NB4 (cell line): ENCODE measurements around the gene RYR2.

Source experiments
- TF ChIP-seq, protein P1 (sequence below): IDR thresholded peaks from one replicate; pipeline ENCODE4 v1.5.1; 2012; ENCODE audit warnings: low read depth, low read length
- TF ChIP-seq, protein P2 (sequence below): IDR thresholded peaks from 2 replicates; pipeline ENCODE4 v1.6.1; 2011; ENCODE audit warnings: low read depth, low read length

DNA sequence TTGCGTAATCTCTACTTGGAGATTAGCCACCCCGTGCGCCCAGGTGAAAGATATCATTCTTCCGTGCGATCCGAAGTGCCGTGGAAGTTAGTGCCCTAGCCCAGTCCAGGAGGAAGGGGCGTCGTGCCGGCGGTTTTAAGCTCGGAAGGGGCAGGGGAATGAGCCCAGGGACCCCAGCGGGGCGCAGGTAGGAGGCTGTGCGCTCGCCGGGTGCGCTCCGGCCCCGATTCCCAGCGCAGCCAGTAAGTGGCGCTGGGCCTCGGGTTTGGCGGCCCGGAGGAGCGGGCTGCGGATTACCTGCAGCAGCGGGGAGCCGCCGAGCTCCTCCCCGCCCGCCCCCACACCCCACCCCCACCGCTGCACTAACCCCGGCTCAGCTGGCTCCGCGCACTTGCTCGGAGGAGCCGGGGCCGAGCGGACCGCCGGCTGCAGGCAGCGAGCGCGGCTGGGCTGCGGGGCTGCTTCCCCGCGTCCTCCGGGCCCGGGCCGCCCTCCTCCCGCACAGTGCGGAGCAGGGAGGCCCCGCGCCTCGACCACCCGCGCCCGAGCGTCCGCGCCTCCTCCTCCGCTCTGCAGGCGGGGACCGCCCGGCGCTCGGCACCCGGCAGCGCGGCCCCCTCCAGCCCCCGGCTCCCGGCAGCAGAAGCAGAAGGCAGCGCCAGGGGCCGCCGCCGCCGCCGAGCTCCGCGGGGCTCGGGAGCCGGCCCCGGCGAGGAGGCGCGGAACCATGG lies at the start of gene RYR2:
- TF ChIP-seq, protein P1, sequence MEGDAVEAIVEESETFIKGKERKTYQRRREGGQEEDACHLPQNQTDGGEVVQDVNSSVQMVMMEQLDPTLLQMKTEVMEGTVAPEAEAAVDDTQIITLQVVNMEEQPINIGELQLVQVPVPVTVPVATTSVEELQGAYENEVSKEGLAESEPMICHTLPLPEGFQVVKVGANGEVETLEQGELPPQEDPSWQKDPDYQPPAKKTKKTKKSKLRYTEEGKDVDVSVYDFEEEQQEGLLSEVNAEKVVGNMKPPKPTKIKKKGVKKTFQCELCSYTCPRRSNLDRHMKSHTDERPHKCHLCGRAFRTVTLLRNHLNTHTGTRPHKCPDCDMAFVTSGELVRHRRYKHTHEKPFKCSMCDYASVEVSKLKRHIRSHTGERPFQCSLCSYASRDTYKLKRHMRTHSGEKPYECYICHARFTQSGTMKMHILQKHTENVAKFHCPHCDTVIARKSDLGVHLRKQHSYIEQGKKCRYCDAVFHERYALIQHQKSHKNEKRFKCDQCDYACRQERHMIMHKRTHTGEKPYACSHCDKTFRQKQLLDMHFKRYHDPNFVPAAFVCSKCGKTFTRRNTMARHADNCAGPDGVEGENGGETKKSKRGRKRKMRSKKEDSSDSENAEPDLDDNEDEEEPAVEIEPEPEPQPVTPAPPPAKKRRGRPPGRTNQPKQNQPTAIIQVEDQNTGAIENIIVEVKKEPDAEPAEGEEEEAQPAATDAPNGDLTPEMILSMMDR: no peak
- TF ChIP-seq, protein P2, sequence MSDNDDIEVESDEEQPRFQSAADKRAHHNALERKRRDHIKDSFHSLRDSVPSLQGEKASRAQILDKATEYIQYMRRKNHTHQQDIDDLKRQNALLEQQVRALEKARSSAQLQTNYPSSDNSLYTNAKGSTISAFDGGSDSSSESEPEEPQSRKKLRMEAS: no peak
